Esophagus muscularis mucosa (tissue), 3 donors: ENCODE data around the gene CD63.

Experiments used
- POLR2A ChIP-seq: fragments of 450-650 bp; IDR thresholded peaks from one replicate; pipeline ENCODE4 v1.6.1; 2017; ENCODE audit warnings: antibody characterized with exemption, moderate library complexity, mild to moderate bottlenecking, low read depth
- TF ChIP-seq, protein P1 (sequence below), 3 experiments: fragments of 200-600 bp in 2 of 3; fragments of 450-650 bp in 1 of 3; sonication (generic) in 2 of 3; IDR thresholded peaks; one replicate each; pipeline ENCODE4 v1.5.1; 2017 to 2019; ENCODE audit warnings: antibody characterized with exemption in 3 of 3, mild to moderate bottlenecking in 2 of 3, moderate library complexity in 1 of 3

GRCh38 chr12:55733021-55733555 is 4.3 kb upstream of the CD63 start:
- TF ChIP-seq, protein P1, sequence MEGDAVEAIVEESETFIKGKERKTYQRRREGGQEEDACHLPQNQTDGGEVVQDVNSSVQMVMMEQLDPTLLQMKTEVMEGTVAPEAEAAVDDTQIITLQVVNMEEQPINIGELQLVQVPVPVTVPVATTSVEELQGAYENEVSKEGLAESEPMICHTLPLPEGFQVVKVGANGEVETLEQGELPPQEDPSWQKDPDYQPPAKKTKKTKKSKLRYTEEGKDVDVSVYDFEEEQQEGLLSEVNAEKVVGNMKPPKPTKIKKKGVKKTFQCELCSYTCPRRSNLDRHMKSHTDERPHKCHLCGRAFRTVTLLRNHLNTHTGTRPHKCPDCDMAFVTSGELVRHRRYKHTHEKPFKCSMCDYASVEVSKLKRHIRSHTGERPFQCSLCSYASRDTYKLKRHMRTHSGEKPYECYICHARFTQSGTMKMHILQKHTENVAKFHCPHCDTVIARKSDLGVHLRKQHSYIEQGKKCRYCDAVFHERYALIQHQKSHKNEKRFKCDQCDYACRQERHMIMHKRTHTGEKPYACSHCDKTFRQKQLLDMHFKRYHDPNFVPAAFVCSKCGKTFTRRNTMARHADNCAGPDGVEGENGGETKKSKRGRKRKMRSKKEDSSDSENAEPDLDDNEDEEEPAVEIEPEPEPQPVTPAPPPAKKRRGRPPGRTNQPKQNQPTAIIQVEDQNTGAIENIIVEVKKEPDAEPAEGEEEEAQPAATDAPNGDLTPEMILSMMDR (IDR thresholded peaks at IDR 0.05): no peak
- TF ChIP-seq POLR2A: no peak
